AG09319 (cell line): ENCODE results near the gene GAS2L3.

Experiments
- DNase-seq: peaks from one replicate; pipeline ENCODE4 v3.0.0-alpha.2; 2010; ENCODE audit warnings: low read depth; ENCODE audit errors: extremely low read depth
- CTCF ChIP-seq: IDR thresholded peaks from 2 replicates; pipeline ENCODE4 v1.5.1; 2011; ENCODE audit warnings: low read depth, mild to moderate bottlenecking, inconsistent platforms, low read length, moderate library complexity

The GAS2L3 gene

GRCh38 chr12:100564090-100564489, 9.4 kb upstream of the GAS2L3 start:
- TF ChIP-seq CTCF: no peak
- no peak for DNase-seq

- DNase-seq: no peak
- no peak for TF ChIP-seq CTCF
These were observed 8.5 kb upstream of the GAS2L3 start for GRCh38 chr12:100564905-100565467.

GRCh38 chr12:100565987-100566545, 7.4 kb upstream of the GAS2L3 start:
- no peak for TF ChIP-seq CTCF
- DNase-seq: no peak

- no peak for DNase-seq
- no peak for TF ChIP-seq CTCF
These were observed 6.4 kb upstream of the GAS2L3 start for GRCh38 chr12:100566887-100567637.

- TF ChIP-seq CTCF: no peak
- no peak for DNase-seq
These were observed 5.5 kb upstream of the GAS2L3 start for GRCh38 chr12:100567945-100568344.

GRCh38 chr12:100572184-100572583, 1.3 kb upstream of the GAS2L3 start:
- DNase-seq: no peak
- no peak for TF ChIP-seq CTCF

GRCh38 chr12:100574187-100575074, 947 bp downstream of the GAS2L3 start:
- DNase-seq: no peak

More at GRCh38 chr12:100574187-100575074, 947 bp downstream of the GAS2L3 start:
- TF ChIP-seq CTCF: no peak
